HG02981 (cell line): ENCODE data around the gene ZBTB47.
A peak's percentile ranks its signal among the peaks of the same experiment; 100 is the strongest.

Experiments
- ATAC-seq: cut with Tn5 transposase; IDR thresholded peaks from one replicate; pipeline ENCODE4 v1.9.1; 2021; ENCODE audit warnings: mild to moderate bottlenecking, moderate library complexity; ENCODE audit not compliant: unreplicated experiment

Gene ZBTB47

GRCh38 chr3:42653560-42654330 is at the start of gene ZBTB47:
Gene ZBTB47 (plus strand): TSS chr3:42653697. CDS start chr3:42658356, 4,659 bp downstream.
- no peak for ATAC-seq

- ATAC-seq, result no peak
Measured at GRCh38 chr3:42605546-42606173, 47.8 kb upstream of the ZBTB47 start.

- ATAC-seq, result no peak
Measured at GRCh38 chr3:42608581-42608980, 44.9 kb upstream of the ZBTB47 start.

GRCh38 chr3:42610976-42611375 is 42.5 kb upstream of the ZBTB47 start:
- ATAC-seq, result no peak

- ATAC-seq, result no peak
Measured at GRCh38 chr3:42612217-42612616, 41.3 kb upstream of the ZBTB47 start.

GRCh38 chr3:42612928-42613327 is 40.6 kb upstream of the ZBTB47 start:
- ATAC-seq, result peak; percentile 67

- no peak for ATAC-seq
Measured at GRCh38 chr3:42613462-42613861, 40.0 kb upstream of the ZBTB47 start.

GRCh38 chr3:42631620-42632019 is 21.9 kb upstream of the ZBTB47 start:
- ATAC-seq, result no peak

- ATAC-seq, result no peak
Measured at GRCh38 chr3:42632146-42632545, 21.4 kb upstream of the ZBTB47 start.

GRCh38 chr3:42633544-42633943 is 20.0 kb upstream of the ZBTB47 start:
- ATAC-seq, result no peak

- ATAC-seq, result no peak
Measured at GRCh38 chr3:42635111-42635510, 18.4 kb upstream of the ZBTB47 start.

GRCh38 chr3:42637001-42637400 is 16.5 kb upstream of the ZBTB47 start:
- no peak for ATAC-seq

- ATAC-seq, result no peak
Measured at GRCh38 chr3:42638339-42638842, 15.1 kb upstream of the ZBTB47 start.

- ATAC-seq, result no peak
Measured at GRCh38 chr3:42639192-42639591, 14.3 kb upstream of the ZBTB47 start.

- ATAC-seq, result no peak
Measured at GRCh38 chr3:42640129-42640528, 13.4 kb upstream of the ZBTB47 start.

- no peak for ATAC-seq
Measured at GRCh38 chr3:42640771-42641370, 12.6 kb upstream of the ZBTB47 start.

- ATAC-seq, result no peak
Measured at GRCh38 chr3:42647821-42648459, 5.6 kb upstream of the ZBTB47 start.

- no peak for ATAC-seq
Measured at GRCh38 chr3:42649006-42649405, 4.5 kb upstream of the ZBTB47 start.

GRCh38 chr3:42649783-42650182 is 3.7 kb upstream of the ZBTB47 start:
- no peak for ATAC-seq

- ATAC-seq, result no peak
Measured at GRCh38 chr3:42651248-42652091, 2.0 kb upstream of the ZBTB47 start.

GRCh38 chr3:42652251-42652610 is 1.3 kb upstream of the ZBTB47 start:
- peak; percentile 19 for ATAC-seq
